Mesodermal cell (in vitro differentiated cells): ENCODE data around the gene SPON2.

Experiments
- H3K27ac ChIP-seq: 2 replicates; pipeline ENCODE4 v1.7.0; 2013; ENCODE audit warnings: mild to moderate bottlenecking, low read depth, low read length, moderate library complexity; ENCODE audit not compliant: severe bottlenecking
- H3K36me3 ChIP-seq: 2 replicates; pipeline ENCODE4 v1.7.1; 2013; ENCODE audit warnings: mild to moderate bottlenecking, low read length, moderate library complexity; ENCODE audit not compliant: control insufficient read depth, insufficient read depth
- H3K4me1 ChIP-seq: one replicate; pipeline ENCODE4 v1.7.1; 2013; ENCODE audit warnings: mild to moderate bottlenecking, low read length; ENCODE audit not compliant: insufficient read depth, control insufficient read depth, poor library complexity, severe bottlenecking
- H3K4me3 ChIP-seq: 2 replicates; pipeline ENCODE4 v1.7.0; 2013; ENCODE audit warnings: low read length, control low read depth, mild to moderate bottlenecking; ENCODE audit not compliant: insufficient read depth, poor library complexity, severe bottlenecking; ENCODE audit errors: extremely low read depth
- H3K9me3 ChIP-seq: 2 replicates; pipeline ENCODE4 v1.7.1; 2013; ENCODE audit warnings: mild to moderate bottlenecking, low read length, moderate library complexity; ENCODE audit not compliant: control insufficient read depth
- WGBS, 2 experiments: methylation state at CpG; one replicate each; pipeline ENCODE4 v1.1.5; 2013; ENCODE audit warnings: missing lambda C conversion rate in 2 of 2; ENCODE audit not compliant: insufficient coverage in 2 of 2; 5-methylcytosine and 5-hydroxymethylcytosine counted together

SPON2 gene

GRCh38 chr4:1178300-1179088, 6.1 kb upstream of the SPON2 start:
- peaks cover 25% of the 10 kb centered on the region for H3K9me3 ChIP-seq
- no peaks in the 10 kb centered on the region for H3K36me3 ChIP-seq
- no peak overlapping the region for H3K4me3 ChIP-seq
- no peak overlapping the region for H3K27ac ChIP-seq
- 81 to 89% methylated on average over 9 to 11 of the region's 11 CpGs for WGBS, 2 experiments
- no peaks in the 10 kb centered on the region for H3K4me1 ChIP-seq

GRCh38 chr4:1177274-1178141, 5.1 kb upstream of the SPON2 start:
- peaks cover 25% of the 10 kb centered on the region for H3K9me3 ChIP-seq
- no peak overlapping the region for H3K27ac ChIP-seq
- 80 to 92% methylated on average over 15 to 21 of the region's 28 CpGs for WGBS, 2 experiments
- no peaks in the 10 kb centered on the region for H3K4me1 ChIP-seq
- H3K36me3 ChIP-seq = no peaks in the 10 kb centered on the region
- H3K4me3 ChIP-seq = no peak overlapping the region

DNA sequence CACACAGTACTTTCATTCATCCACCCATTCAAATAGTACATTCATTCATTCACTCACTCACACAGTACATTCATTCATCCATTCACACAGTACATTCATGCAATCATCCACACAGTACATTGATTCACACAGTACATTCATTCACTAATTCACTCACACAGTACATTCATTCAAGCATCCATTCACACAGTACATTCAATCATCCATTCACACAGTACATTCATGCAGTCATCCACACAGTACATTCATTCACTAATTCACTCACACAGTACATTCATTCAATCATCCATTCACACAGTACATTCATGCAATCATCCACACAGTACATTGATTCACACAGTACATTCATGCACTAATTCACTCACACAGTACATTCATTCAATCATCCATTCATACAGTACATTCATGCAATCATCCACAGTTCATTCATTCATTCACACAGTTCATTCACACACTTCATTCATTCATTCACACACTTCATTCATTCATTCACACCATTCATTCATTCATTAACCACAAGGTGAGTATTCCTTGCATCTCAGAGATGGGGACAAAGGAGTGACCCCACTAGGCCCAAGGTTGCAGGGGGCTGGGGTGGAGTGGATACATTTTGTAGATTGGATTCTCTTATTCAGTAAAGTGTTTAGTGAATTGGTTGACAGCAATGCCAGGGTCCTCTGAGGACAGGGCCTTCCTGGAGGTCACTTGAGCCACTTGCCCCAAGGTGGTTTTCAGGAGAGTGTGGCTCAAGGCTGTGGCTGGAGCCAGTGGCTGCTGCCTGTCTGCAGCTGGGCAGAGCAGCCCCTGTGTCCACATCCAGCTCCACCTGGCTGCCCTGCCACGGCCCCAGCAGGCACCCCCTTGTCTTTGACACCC, 4.3 kb upstream of the SPON2 start:
- H3K9me3 ChIP-seq = peaks cover 21% of the 10 kb centered on the region
- no peak overlapping the region for H3K27ac ChIP-seq
- H3K36me3 ChIP-seq = no peaks in the 10 kb centered on the region
- 60% methylated on average over 1 of the region's 1 CpG; no CpG with 5 or more reads in 1 of the 2 experiments for WGBS, 2 experiments
- H3K4me1 ChIP-seq = peaks cover 3% of the 10 kb centered on the region
- no peak overlapping the region for H3K4me3 ChIP-seq

GRCh38 chr4:1175635-1176229, 3.3 kb upstream of the SPON2 start:
- no peak overlapping the region for H3K27ac ChIP-seq
- H3K36me3 ChIP-seq = no peaks in the 10 kb centered on the region
- H3K4me1 ChIP-seq = peaks cover 7% of the 10 kb centered on the region
- WGBS, 2 experiments = 90 to 97% methylated on average over 5 to 7 of the region's 7 CpGs
- H3K4me3 ChIP-seq = no peak overlapping the region
- peaks cover 12% of the 10 kb centered on the region for H3K9me3 ChIP-seq

DNA sequence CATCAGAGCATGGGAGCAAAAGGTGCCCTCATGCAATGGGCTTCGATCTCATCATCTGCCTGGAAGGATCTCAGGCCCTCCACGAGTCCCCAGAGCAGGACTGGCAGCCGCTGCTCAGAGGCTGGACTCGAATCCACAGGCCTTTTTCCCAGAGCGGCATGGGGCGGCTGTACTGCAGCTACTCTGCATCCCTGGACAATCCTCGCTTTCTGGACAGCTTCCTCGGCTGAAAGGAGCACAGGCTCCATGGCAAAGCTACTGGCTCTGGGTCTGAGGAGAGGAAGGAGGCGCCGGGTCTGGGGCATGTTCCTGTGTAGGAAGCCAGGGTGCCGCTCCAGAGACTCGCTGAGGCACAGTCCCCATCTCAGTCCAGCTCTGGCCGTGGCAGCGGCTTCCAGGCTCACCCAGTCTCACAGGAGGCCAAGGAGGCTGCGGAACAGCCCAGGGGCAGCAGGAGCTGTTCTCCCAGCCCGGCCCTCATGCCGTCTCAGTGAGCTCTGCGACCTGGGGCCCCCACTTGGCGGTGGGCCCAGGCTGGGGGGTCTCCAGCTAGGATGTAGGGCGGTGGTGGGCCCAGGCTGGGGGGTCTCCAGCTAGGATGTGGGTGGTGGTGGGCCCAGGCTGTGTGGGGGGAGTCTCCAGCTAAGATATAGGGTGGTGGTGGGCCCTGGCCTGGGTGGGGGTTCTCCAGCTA, 2.7 kb upstream of the SPON2 start:
- H3K4me3 ChIP-seq = no peak overlapping the region
- H3K9me3 ChIP-seq = peaks cover 8% of the 10 kb centered on the region
- H3K36me3 ChIP-seq = no peaks in the 10 kb centered on the region
- H3K27ac ChIP-seq = no peak overlapping the region
- peaks cover 7% of the 10 kb centered on the region for H3K4me1 ChIP-seq
- WGBS, 2 experiments = 92 to 93% methylated on average over 17 of the region's 20 CpGs

GRCh38 chr4:1172971-1173757, 781 bp upstream of the SPON2 start:
- Histone ChIP-seq H3K27ac (no peak overlapping the region), H3K9me3 (no peaks in the 10 kb centered on the region), H3K4me1 (peaks cover 7% of the 10 kb centered on the region), H3K4me3 (no peak overlapping the region), H3K36me3 (no peaks in the 10 kb centered on the region)
- WGBS, 2 experiments = 68 to 71% methylated on average over 13 to 17 of the region's 20 CpGs

GRCh38 chr4:1171311-1172227, 814 bp downstream of the SPON2 start:
- H3K27ac ChIP-seq = no peak overlapping the region
- peak overlapping the region; percentile 23 for H3K4me3 ChIP-seq
- WGBS, 2 experiments = 4 to 6% methylated on average over 79 to 83 of the region's 88 CpGs

GRCh38 chr4:1170976-1171310, 1.4 kb downstream of the SPON2 start:
- Histone ChIP-seq H3K36me3 (no peaks in the 10 kb centered on the region), H3K4me1 (peaks cover 7% of the 10 kb centered on the region), H3K9me3 (no peaks in the 10 kb centered on the region), H3K27ac (no peak overlapping the region), H3K4me3 (no peak overlapping the region)
- 18 to 26% methylated on average over 31 to 34 of the region's 42 CpGs for WGBS, 2 experiments

More at GRCh38 chr4:1171311-1172227, 814 bp downstream of the SPON2 start:
- peaks cover 7% of the 10 kb centered on the region for H3K4me1 ChIP-seq
- no peaks in the 10 kb centered on the region for H3K9me3 ChIP-seq
- H3K36me3 ChIP-seq = no peaks in the 10 kb centered on the region
